Measurements from ENCODE around the gene FAM151B. TPM values are rescaled to one million over a fixed set of nuclear protein-coding genes. Genes with fewer than 3 reads are reported as not detected.

Gene FAM151B
- total RNA-seq, 2 donors from 2014 or later = 1.6 to 4.6 TPM

DNA sequence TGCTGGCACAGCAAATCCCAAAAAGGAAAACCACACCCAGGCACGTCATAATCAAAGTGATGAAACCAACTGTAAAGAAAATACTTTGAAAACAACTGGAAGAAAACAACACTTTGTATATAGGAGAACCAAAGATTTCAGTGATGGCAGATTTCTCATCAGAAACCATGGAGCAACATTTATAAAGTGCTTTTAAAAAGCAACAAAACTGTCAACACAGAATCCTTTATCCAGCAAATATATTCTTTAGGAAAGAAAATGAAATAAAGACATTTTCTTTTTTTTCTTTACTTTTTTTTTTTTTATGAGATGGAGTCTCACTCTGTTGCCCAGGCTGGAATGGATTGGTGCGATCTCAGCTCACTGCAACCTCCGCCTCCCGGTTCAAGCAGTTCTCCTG is 5.3 kb upstream of the FAM151B start:
- 73 to 78% methylated on average over 4 of the region's 4 CpGs for WGBS, 2 donors
- Histone ChIP-seq H3K27me3 (no peaks in the 10 kb centered on the region), H3K4me1 (peaks cover 8% of the 10 kb centered on the region), H3K9me3 (no peaks in the 10 kb centered on the region), H3K4me3 (no peak overlapping the region), H3K36me3 (replicated peaks in 1 of 2; ENCODE audit: insufficient read depth in 1 of 2, low read depth in 2 of 2) (peaks cover 4 to 11% of the 10 kb centered on the region in 2 donors), H3K27ac (no peak overlapping the region)
- DNase-seq (no peak), ATAC-seq (no peak)
- intact Hi-C loops (cut with DNase I) = loop anchor here (10.0 kb wide), 1 partner anchor 172 kb away; the partner anchor contains the start of genes DHFR and MSH3
- no peak for TF ChIP-seq POLR2A (IDR thresholded peaks at IDR 0.05)
- no peak for TF ChIP-seq CTCF (IDR thresholded peaks at IDR 0.05)

DNA sequence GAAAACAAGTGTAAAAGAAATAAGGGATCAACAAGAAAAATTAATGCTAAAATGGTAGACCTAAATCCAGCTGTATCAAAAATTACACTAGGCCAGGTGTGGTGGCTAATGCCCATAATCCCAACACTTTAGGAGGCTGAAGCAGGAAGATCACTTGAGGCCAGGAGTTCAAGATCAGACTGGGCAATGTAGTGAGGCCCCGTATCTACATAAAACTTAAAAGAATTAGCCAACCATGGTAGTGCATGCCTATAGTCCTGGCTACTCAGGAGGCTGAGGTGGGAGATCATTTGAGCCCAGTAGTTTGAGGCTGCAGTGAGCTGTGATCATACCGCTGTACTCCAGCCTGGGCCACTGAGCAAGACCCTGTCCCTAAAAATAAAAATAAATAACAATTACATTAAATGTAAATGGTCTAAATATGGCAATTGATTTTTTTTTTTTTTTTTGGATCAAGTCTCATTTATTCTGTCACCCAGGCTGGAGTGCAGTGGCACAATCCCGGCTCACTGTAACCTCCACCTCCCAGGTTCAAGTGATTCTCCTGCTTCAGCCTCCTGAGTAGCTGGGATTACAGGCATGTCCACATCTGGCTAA is 4.2 kb upstream of the FAM151B start:
- Histone ChIP-seq H3K9me3 (no peaks in the 10 kb centered on the region), H3K27ac (no peak overlapping the region), H3K4me1 (peaks cover 8% of the 10 kb centered on the region), H3K27me3 (no peaks in the 10 kb centered on the region), H3K4me3 (no peak overlapping the region), H3K36me3 (replicated peaks in 1 of 2; ENCODE audit: insufficient read depth in 1 of 2, low read depth in 2 of 2) (peaks cover 4 to 11% of the 10 kb centered on the region in 2 donors)
- intact Hi-C loops (cut with DNase I) = loop anchor here (10.0 kb wide), 1 partner anchor 171 kb away; the partner anchor contains the start of genes DHFR and MSH3
- no peak for DNase-seq
- 94 to 100% methylated on average over 3 of the region's 3 CpGs for WGBS, 2 donors
- TF ChIP-seq POLR2A (IDR thresholded peaks at IDR 0.05) (no peak), CTCF (IDR thresholded peaks at IDR 0.05) (no peak)
- no peak for ATAC-seq

GRCh38 chr5:80487444-80487828 is 464 bp upstream of the FAM151B start:
- H3K36me3 ChIP-seq (replicated peaks in 1 of 2; ENCODE audit: insufficient read depth in 1 of 2, low read depth in 2 of 2) = peaks cover 4 to 8% of the 10 kb centered on the region in 2 donors
- H3K4me1 ChIP-seq = peaks cover 8% of the 10 kb centered on the region
- intact Hi-C loops (cut with DNase I) = loop anchor here (10.0 kb wide), 1 partner anchor 167 kb away; the partner anchor contains the start of genes DHFR and MSH3
- peak overlapping the region; percentile 79 to 94 (median 84) for H3K27ac ChIP-seq
- ATAC-seq = no peak
- no peak for TF ChIP-seq CTCF (IDR thresholded peaks at IDR 0.05)
- TF ChIP-seq POLR2A (IDR thresholded peaks at IDR 0.05) = no peak
- H3K4me3 ChIP-seq = peak overlapping the region; percentile 8 to 87
- peak in 3 of 4 donors; percentile 13 to 36 (median 16) for DNase-seq
- H3K27me3 ChIP-seq = no peaks in the 10 kb centered on the region
- no peaks in the 10 kb centered on the region for H3K9me3 ChIP-seq
- 30 to 39% methylated on average over 18 of the region's 18 CpGs for WGBS, 2 donors

- intact Hi-C loops (cut with DNase I) = no loop called here
- WGBS, 2 donors = 80 to 82% methylated on average over 3 of the region's 3 CpGs
Measured at GRCh38 chr5:80491296-80491695, 3.4 kb downstream of the FAM151B start.

More at GRCh38 chr5:80491296-80491695, 3.4 kb downstream of the FAM151B start:
- TF ChIP-seq CTCF (IDR thresholded peaks at IDR 0.05) (no peak), POLR2A (IDR thresholded peaks at IDR 0.05) (no peak)
- DNase-seq (no peak), ATAC-seq (no peak)
- Histone ChIP-seq H3K4me1 (peaks cover 6% of the 10 kb centered on the region), H3K36me3 (replicated peaks in 1 of 2; ENCODE audit: insufficient read depth in 1 of 2, low read depth in 2 of 2) (no peaks in the 10 kb centered on the region), H3K9me3 (no peaks in the 10 kb centered on the region), H3K27ac (no peak overlapping the region), H3K27me3 (no peaks in the 10 kb centered on the region), H3K4me3 (no peak overlapping the region)

All from body of pancreas (tissue), 4 donors.